NCI-H748 (cell line): Measurements from ENCODE around the gene PRADC1.

Experiments
- DNase-seq: peaks from one replicate; lab custom pipeline; 2025; ENCODE audit not compliant: unreplicated experiment; lab: John Stamatoyannopoulos, UW

The PRADC1 gene

DNA sequence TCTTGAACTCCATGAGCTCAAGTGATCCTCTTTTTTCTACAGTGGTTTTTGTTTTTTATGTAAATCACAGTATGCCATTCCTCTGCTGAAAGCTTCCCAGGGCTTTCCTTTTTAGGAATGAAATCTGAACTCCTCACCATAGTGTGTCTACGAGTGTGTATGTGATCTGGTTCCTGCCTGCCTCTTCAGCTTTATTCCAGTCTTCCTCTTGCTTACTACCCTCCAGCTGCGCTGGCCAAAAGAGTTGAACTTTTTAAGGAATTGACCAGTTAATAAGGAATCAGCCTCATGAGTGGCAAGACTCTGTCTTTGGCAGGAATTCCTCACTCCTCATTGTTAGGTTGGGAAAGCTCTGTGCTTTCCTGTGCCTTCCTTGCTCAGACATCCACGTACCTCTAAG is 5.1 kb upstream of the PRADC1 start:
- DNase-seq = no peak

DNA sequence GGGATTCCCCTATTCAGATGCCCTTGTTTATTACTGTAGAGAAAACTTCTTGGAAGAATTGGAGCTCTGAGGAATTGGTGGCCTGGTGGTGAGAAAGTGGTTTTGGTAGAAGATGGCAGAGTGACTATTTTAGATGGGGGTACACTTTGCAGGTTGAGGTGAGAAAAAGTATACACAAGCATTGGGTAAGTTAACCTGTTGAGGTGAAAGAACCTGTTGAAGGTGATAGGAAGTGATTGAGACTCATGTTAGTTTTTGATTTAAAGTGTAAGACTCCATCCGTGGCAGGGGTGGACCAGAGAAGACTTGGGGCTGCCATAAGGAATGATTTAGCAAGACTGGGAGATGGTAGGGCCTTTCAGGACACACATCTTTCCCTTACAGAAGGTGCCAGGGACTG is 4.1 kb upstream of the PRADC1 start:
- no peak for DNase-seq

DNA sequence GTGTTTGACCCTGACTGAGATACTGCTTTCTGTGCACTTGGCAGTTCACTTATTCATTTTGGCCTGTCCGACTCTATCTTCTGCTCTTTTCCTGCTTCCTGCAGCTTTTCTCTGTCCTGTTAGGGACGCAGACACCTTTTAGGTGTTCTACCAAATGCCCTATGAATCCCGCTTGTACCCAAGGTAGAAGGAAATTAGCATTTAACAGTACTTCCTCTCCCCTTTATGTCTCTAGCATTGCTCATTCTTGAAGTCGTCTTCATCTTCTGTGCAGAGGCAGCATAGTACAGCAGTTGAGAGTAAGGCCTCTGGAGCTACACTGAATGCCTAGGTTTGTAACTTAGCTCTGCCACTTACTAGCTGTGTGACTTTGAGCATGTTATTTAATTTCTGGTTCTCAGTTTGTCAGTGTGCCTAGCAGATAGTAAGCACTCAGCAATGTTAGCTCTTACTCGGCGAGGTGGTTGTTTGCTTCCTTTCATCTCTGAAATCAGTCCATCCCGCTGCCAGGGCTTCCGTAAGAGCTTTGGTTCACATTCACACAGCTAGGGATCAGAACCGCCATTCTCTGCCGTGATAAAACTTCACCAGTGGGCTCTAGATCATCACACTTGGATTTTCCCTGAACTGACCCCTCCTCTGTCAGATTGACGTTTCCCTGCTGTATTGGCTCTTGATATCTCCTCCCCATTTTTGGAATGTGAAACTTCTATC is 2.4 kb upstream of the PRADC1 start:
- no peak for DNase-seq

DNA sequence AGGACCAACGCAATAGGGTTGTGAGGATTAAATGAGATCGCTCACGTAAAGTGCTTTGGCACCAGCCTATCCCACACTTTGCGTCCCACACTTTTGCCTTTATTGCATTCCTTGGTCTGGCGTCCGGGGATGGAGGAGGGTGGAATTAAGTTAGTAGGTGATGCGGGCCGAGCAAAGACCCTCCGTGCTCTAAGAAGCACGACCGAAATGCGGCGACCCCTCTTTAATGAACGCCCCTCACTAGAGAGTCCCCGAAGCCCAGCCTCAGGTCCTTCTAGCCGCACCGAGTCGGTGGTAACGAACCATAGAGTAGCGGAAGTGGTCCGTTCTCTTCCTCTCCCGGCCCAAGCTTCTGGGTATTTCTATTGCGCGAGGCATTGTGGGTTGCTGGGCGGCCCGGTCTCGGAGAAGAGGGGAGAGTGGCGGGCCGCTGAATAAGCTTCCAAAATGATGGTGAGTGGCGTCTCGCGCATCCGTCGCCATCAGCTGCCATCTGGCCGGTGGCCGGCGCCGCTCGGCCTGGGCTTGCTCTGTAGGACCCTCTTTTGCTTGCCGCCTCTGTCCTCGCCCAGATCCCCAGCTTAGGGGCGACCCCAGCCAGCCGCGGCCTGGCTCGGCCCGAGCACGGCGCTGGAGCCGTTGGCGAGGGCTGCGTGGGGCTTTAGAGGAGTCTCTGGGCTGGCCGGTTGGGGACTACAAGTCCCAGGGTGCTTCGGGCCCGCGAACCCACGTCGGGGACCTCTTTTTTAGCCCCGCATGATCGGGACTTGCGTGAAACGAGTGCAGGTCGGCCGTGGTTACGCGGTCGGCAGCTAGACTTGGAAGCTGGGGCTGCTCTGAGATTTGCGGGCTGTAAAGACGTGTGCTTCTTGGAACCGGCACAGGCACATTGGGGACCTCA is 1.1 kb upstream of the PRADC1 start, which contains the start of gene CCT7:
TSS of gene CCT7 (plus strand) at position 377 of the 901 bp plus-strand sequence. CDS start at position 448, 71 bp downstream.
- peak; percentile 92 for DNase-seq

DNA sequence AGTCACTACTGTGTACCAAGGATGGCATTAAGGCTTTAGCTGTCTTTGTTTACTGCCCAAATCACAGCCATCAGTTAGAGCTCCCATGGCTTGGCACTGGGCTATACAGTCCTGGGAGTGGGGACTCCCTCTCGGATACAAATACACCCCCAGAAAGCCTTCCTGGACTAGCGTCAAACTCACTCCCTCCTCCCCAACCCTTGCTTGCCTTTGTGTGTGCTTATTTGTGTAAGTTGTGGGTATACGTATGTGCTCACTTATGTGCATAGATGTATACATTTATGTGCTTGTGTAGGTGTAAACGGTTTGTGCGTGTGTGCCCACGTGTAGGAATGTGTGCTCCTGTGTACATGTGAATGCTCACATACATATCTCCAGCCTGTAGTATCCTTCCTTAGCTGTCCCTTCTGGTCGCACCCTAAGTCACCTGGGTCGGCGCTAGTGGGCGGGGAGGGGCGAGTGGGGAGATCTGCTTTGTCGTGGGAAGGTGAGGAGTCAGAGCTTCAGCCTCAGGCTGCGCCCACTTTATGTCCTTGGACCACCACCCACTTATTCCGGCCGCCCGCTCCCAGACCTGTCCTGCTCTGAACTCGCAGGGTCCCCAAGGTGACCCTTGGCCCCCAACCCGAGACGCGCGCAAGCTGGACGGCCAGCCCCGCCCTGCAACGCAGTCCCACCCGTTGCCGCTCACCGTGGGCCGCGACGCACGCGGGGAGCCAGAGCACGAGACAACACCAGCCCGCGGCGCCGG is 461 bp downstream of the PRADC1 start:
- DNase-seq = peak; percentile 29

DNA sequence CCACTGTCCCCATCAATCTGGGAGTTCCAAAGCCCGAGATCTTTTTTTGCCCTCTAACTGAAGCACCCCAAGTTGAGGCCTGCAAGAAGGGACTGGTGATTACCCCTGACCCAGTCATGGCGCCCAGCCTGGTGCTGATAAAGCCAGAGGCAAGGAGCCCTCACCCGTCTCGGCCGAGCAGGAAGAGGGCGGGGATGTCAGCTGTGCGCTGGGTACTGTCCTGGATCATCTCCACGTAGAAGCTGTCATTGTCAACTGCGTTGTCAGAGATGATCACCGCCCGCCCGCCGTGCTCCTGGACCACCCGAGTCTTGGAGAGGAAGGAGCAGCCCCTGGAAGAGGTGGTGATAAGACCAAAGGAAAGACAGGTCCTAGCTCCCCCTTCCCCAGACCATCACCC is 4.4 kb downstream of the PRADC1 start:
- DNase-seq = no peak

DNA sequence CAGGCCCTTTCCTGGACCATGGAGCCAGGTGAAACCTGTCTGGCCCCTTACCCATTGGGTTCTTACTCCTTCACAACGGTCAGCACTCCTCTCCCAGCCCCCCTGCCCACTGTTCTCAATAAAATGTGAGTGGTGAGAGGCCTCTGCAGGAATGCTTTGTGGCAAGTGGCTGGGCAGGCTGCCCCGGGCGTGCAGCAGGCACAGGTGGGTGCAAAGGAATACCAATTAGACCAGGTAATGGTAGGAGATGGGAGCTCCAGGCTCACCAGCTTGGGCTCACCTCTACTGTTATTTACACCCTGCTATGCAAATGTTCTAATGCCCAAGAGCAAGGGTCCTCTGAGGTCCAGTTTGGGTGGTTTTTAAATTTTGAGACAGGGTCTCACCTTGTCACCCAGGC is 6.0 kb downstream of the PRADC1 start:
- DNase-seq = no peak

DNA sequence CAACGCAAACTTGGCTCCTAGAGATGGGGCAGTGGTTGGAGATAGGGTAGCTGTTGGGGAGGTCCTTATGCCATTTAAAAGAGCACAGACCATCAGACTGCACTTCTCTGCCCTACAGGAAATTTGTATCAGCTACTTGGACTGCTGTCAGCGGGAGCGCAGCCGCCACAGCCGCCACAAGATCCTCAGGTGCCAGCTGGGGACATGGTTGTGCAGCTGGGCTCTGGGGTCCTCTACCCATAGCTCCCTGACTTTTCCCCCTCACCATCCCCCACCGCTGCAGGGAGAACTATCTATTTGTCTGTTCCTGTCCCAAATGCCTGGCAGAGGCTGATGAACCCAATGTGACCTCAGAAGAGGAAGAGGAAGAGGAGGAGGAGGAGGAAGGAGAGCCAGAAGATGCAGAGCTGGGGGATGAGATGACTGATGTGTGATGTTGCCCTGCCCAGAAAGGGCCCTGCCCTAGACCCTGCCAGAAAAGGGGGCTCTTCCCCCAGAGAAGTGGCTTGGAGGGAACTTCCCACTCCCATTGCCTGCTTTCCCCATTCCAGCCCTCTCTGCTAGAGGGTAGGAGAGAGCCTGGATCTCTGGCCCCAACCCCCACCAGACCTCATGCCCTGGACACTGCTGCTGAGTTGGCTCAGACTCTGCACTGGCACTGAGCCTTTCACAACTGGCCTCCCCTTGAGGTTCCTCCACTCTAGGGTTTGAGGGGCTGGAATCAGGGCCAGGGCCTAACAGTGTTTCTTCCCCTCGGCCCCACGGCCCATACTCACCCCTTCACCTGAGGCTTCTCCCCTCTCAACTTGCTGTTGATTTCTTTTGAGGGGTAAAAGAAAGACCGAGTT is 7.3 kb downstream of the PRADC1 start:
- DNase-seq = no peak

DNA sequence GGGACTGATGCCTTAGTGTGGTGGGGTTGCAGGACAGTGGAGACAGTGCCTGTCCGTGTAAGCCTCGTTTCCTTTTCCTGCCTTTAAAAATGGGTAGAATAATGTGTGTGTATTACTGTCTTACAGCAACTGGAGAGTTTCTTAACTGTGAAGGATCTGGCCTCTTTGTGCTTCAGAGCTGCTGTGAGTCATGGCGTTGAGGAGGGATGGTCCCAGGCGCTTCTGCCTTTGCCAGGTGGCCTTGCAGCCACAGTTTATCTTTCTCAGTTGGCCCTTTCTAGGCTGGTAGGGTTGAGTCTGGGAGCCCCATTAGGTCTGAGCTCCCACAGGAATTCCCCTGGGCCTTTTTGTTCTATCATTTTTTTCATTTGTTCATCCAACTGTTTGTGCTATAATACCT is 9.2 kb downstream of the PRADC1 start:
- DNase-seq = no peak

DNA sequence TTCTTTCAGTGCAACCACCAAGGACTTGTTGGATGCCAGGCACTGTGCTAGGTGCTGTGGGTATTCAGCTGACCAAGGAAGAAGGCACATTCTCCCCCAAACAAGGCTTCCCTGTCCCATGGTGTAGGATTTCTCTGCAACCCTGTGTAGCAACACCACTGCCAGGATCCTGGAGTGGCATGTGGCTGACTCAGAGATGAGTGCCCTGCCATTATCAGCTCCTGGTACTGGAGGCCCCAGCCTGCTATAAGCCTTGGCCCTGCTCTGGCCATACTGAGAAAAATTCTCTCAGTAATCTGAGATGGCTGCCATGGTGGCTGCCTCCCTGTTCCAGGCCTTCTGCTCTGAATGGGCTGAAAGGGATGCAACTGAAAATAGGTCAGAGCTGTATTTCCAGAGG is 14.7 kb downstream of the PRADC1 start:
- DNase-seq = no peak

DNA sequence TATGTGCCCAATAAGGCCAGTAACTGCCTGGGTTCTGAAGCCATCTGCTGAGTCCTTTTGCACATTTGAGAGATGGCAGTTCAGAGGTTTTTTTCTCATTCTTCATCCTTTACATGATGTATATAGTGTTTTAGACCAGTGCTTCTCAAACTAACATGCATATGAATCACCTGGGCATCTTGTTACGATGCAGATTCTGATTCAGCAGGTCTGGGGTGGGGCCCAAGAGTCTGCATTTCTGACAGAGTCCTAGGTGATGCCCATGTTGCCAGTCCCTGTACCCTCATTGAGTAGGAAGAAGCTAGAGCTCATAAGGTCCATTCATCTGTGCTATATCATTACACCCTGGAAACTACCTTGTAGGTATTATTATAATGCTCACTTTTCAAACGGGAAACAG is 15.2 kb downstream of the PRADC1 start:
- no peak for DNase-seq

DNA sequence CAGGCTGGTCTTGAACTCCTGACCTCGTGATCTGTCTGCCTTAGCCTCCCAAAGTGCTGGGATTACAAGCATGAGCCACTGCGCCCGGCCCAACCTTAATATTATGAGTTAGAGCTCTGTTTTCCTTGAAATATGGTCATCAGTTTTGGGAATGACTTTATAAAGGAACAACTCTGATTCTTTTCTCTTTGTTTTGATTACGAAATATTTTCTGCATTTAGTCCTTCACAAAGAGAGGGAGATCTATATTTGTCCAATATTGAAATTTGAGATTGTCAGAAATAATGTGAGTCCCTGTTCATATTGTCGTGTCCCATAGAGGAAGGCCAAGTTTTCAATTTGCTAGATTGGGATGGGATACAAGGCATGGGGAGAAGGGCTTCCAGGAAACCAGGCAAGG is 15.9 kb downstream of the PRADC1 start:
- DNase-seq = no peak

DNA sequence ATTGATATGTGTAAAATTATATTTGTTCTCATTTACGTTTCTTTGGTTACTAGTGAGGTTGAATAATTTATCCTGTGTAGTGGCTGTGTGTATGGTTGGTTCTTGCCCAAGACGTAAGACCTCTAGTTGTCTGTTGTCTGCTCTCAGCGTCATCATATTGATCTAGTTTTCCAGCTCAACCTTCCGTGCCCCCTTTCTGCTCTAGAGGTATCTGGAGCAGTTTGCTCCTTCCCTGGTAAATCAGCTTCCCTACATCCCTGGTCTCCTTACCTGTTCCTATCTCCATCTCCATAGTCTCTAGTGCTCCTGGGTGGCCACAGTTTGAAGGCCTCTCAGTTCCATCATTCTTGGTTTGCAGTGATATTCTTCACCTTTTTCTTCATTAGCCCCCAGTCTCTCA is 17.8 kb downstream of the PRADC1 start:
- no peak for DNase-seq

DNA sequence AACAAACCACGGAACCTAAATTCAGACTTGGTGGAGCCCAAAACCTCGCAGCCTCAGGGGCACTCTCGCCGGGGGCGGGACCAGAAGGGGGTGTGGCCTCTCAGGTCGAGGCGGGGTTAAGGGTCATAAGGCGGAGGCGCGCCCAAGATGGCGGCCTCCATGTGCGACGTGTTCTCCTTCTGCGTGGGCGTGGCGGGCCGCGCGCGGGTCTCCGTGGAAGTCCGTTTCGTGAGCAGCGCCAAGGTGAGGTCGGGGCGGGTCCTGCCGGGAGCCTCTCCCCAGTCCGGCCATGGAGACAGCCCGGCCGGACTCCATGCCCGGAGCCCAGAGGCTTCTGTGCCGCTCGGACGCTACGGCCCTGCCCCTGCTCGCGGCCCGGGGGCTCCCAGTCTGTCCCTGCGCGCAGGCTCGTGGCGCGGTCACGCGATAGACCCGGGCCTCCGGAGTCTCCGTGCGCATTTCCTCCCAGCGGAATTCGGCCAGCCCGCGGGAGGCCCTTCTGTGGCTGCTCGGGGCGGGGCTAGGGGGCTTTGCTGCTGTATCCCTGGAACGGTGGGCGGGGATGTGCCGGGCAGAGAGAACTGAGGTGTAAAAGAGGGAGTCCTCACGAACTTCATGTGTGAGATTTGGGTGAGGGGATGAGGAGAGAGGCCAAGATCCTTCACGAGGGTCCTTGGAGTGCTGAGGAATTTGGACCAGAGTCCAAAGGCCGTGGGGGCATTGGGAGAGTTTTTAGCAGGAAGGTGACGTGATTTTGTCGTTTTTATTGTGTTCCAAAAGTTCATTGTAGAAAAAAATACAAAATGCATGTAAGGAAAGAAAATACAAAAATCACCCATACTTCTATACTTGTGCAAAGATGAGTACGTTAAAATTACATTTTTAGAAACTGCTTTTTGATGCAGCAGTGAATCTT is 18.7 kb downstream of the PRADC1 start, which contains the start of gene SMYD5:
TSS of gene SMYD5 (plus strand) at position 126 of the 916 bp plus-strand sequence. CDS start at position 148, 22 bp downstream.
- DNase-seq = peak; percentile 74

DNA sequence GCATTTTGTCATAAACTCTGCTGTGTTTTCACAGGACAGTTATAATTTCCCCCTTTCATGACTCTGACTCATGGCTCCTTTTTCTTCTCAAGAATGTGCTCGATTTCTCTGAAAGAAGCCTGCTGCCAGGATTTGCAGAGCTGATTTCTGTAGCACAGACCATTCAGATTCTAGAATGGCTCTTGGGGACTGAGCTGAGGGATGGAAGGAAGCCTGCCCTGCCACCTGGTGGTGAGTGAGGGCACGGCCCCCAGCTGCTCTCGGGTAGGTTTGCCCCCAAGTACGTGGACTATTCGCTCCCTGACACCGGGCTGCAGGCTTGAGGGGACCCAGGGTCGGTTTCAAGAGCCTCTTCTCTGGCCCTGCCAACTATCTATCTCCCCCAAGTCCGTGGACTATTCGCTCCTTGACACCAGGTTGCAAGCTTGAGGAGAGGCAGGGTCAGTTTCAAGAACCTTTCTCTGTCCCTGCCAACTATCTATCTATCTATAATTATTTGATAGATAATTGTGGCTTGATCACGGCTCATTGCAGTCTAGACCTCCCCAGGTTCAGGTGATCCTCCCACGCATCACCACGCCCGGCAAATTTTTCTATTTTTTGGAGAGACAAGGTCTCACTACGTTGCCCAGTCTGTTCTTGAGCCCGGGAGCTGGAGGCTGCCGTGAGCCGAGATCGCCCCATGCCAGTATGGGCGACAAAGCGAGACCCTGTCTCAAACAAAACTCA is 20.4 kb downstream of the PRADC1 start:
- peak; percentile 62 for DNase-seq

DNA sequence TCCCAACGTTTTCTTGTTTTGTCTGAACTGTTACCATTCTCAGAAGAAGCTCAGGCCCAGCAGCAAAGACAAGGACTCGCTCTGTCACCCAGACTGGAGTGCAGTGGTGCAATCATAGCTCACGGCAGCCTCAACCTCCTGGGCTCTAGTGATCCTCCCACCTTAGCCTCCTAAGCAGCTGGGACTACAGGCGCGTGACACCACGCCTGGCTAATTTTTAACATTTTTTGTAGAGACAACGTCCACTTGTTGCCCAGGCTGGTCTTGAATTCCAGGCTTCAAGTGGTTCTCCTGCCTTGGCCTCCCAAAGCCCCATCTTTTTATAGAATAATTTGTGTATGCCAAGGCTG is 21.0 kb downstream of the PRADC1 start:
- DNase-seq = no peak

DNA sequence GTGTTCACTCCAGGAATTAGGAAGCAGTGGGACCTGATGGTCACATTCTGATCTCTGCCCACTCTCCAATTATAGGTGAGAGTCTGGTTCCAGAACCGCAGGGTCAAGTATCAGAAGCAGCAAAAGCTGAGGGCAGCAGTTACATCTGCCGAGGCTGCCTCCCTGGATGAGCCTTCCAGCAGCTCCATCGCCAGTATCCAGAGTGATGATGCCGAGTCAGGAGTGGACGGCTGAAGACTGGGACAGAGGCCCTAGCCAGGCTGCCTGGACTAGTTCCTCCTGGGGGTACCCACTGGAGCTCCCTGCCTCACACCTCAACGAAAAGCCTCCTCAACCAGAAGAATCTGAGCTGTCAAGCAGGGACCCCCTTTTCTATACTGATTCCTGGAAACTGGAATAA is 22.3 kb downstream of the PRADC1 start:
- no peak for DNase-seq

DNA sequence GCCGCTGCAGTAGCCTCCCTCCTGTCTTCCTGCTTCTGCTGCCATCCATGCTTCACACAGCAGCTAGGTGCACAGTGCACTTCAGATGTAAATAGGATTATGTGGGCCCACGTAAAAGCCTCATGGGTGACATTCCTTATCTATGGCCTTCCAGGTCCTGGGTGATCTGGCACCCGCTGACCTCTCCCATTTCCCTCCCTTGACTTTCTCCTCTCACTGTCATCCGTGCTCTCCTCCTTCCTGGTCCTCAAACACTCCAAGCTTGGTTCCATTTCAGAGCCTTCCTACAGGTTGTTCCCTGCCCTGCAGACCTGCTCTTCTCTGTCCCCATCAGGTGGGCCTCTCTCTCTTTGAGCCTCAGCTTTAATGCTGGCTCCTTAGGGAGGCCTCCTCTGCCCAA is 23.0 kb downstream of the PRADC1 start:
- DNase-seq = no peak

DNA sequence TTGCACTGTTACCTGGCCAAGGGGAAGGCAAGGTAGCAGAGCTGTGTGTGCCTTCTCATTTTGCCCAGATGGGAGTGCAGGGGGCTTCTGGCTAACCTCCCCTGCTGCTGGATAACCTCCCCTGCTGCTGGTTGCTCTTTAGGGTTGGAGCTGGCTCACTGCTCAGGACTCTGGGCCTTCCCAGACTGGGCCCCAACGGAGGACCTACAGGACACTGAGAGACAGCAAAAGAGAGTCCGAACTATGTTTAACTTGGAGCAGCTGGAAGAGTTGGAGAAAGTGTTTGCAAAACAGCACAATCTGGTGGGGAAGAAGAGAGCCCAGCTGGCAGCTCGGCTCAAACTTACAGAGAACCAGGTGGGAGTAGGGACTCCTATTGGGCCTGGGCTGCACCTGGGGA is 24.8 kb downstream of the PRADC1 start:
- no peak for DNase-seq
